ENCODE measurements around the gene ARMH2. TPM values are rescaled to one million over a fixed set of nuclear protein-coding genes. Genes with fewer than 3 reads are reported as not detected.

ARMH2 gene
- total and polyA plus RNA-seq, 10 of the 15 experiments (the other 5 are each of a cell fraction or from before 2014, with no cell fraction given): 0.18 to 0.46 TPM; not detected in 8

GRCh38 chr6:24795106-24795505 is 3.6 kb downstream of the ARMH2 start (continued):
- TF ChIP-seq DPF2 (IDR thresholded peaks at IDR 0.05): no peak
- TF ChIP-seq PBX3 (IDR thresholded peaks at IDR 0.05; ENCODE audit: insufficient replicate concordance, low read depth, low read length): no peak
- TF ChIP-seq MTA3 (IDR thresholded peaks at IDR 0.05; ENCODE audit: borderline replicate concordance, low read length): no peak
- TF ChIP-seq EGR1 (IDR thresholded peaks at IDR 0.05; ENCODE audit: borderline replicate concordance in 1 of 2, low read depth in 2 of 2, low read length in 2 of 2): no peak

DNA sequence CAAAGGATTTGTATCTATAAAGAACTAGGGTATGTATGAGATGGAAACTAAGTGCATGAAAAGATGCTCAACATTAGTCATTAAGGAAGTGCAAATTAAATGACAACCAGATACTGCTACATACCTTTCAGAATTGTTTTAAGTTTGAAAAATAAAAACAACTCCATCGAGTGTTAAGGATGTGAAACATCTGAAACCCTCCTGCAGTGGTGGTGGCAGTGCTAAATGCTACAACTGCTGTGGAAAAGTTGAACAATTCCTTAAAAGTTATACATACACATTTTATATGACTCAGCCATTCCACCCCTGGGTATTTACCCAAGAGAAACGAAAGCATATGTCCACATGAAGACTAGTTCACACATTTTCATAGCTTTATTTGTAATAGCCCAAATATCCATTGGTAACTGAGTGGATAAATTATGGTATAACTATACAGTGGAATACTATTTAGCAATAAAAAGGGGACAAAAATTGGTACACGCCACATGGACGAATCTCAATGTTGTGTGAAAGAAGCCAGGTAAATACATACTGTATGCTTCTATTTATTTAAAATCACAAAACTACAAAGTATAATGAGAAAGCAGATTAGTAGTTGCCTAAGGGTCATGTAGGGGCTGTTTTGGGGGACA is 10.6 kb downstream of the ARMH2 start:
- H3K9me3 ChIP-seq (replicated peaks; ENCODE audit: control insufficient read depth, insufficient read depth, low read length): no peaks in the 10 kb centered on the region
- H3K27me3 ChIP-seq (replicated peaks in 1 of 2; ENCODE audit: control insufficient read depth in 2 of 2, insufficient read depth in 2 of 2, low read length in 1 of 2): no peaks in the 10 kb centered on the region
- H3K4me1 ChIP-seq (ENCODE audit: control insufficient read depth, insufficient read depth, low read length): no peaks in the 10 kb centered on the region
- H3K4me3 ChIP-seq: no peak overlapping the region
- peaks cover 3% of the 10 kb centered on the region; the same call in 1 of the 2 replicates for H3K79me2 ChIP-seq (ENCODE audit: control insufficient read depth, insufficient read depth, low read length)
- ATAC-seq: no peak; the same call in 2 of the 3 replicates
- BruUV-seq (replicated peaks): no TSS peak
- FAIRE-seq: no peak
- no peak overlapping the region for H2AFZ ChIP-seq (ENCODE audit: control insufficient read depth, low read depth, low read length)
- CTCF ChIA-PET: no interaction called here
- intact Hi-C loops (cut with micrococcal nuclease; ENCODE audit: unreplicated experiment) (no loop called here), in situ Hi-C loops (cut with MboI) (no loop called here)
- no peak for DNase-seq (ENCODE audit: low read depth, low spot score)
- SMC1A ChIA-PET (ENCODE audit: uncharacterized antibody, unreplicated experiment): interaction anchor here (5.0 kb wide), 1 partner anchor 9 kb away, joined by 19 read pairs; no protein-coding TSS in a partner anchor
- no peak overlapping the region for H3K27ac ChIP-seq (ENCODE audit: control insufficient read depth, insufficient read depth)
- RAD21 ChIA-PET (ENCODE audit: unreplicated experiment): no interaction called here
- WGBS (ENCODE audit: insufficient coverage, insufficient replicate concordance, low lambda C conversion rate, missing lambda C conversion rate): 97% methylated on average over 4 of the region's 4 CpGs
- no peaks in the 10 kb centered on the region for H4K20me1 ChIP-seq (ENCODE audit: control insufficient read depth, insufficient read depth)
- H3K4me2 ChIP-seq (ENCODE audit: control insufficient read depth, insufficient read depth): no peak overlapping the region
- H3K36me3 ChIP-seq (ENCODE audit: control insufficient read depth in 2 of 2, insufficient read depth in 2 of 2, low read length in 1 of 2): peaks cover 3 to 21% of the 10 kb centered on the region in 2 experiments
- no peak overlapping the region for H3K9ac ChIP-seq (ENCODE audit: control insufficient read depth, insufficient read depth, low read length)
- POLR2A ChIA-PET: no interaction called here
- TF ChIP-seq ZBTB4 (CRISPR knock-in tag; IDR thresholded peaks at IDR 0.05): no peak
- TF ChIP-seq ASH2L (IDR thresholded peaks at IDR 0.05; ENCODE audit: borderline replicate concordance, low read depth): no peak
- TF ChIP-seq CHD1 (IDR thresholded peaks at IDR 0.05; ENCODE audit: low read depth, low read length): no peak
- TF ChIP-seq NFYA (IDR thresholded peaks at IDR 0.05; ENCODE audit: borderline replicate concordance, low read depth, low read length): no peak
- no peak for TF ChIP-seq MYC (IDR thresholded peaks at IDR 0.05; ENCODE audit: insufficient read depth, insufficient read length, insufficient replicate concordance, low read length, severe bottlenecking)
- no peak for TF ChIP-seq IKZF1 (conservative IDR thresholded peaks at IDR 0.05)
- no peak for TF ChIP-seq ZNF217 (IDR thresholded peaks at IDR 0.05)
- no peak for TF ChIP-seq KAT2A (conservative IDR thresholded peaks at IDR 0.05; ENCODE audit: control insufficient read depth, low read depth, low read length)
- no peak for TF ChIP-seq MEF2A (IDR thresholded peaks at IDR 0.05; ENCODE audit: insufficient read depth, low read depth, low read length)
- TF ChIP-seq, protein P1, sequence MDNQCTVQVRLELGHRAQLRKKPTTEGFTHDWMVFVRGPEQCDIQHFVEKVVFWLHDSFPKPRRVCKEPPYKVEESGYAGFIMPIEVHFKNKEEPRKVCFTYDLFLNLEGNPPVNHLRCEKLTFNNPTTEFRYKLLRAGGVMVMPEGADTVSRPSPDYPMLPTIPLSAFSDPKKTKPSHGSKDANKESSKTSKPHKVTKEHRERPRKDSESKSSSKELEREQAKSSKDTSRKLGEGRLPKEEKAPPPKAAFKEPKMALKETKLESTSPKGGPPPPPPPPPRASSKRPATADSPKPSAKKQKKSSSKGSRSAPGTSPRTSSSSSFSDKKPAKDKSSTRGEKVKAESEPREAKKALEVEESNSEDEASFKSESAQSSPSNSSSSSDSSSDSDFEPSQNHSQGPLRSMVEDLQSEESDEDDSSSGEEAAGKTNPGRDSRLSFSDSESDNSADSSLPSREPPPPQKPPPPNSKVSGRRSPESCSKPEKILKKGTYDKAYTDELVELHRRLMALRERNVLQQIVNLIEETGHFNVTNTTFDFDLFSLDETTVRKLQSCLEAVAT (IDR thresholded peaks at IDR 0.05): no peak

All from GM12878 (cell line).